NCI-H1048 (cell line): ENCODE measurements around the gene TRMT2A.

Source experiments
- DNase-seq: peaks from one replicate; lab custom pipeline; 2025; lab: John Stamatoyannopoulos, UW

Gene TRMT2A

GRCh38 chr22:20106205-20106848, 10.7 kb downstream of the TRMT2A start:
- DNase-seq = no peak

- DNase-seq = no peak
Observed at GRCh38 chr22:20105456-20106204, 11.4 kb downstream of the TRMT2A start.

GRCh38 chr22:20102203-20102780, 14.7 kb downstream of the TRMT2A start:
- no peak for DNase-seq

- DNase-seq = no peak
Observed at GRCh38 chr22:20101638-20102037, 15.4 kb downstream of the TRMT2A start.

GRCh38 chr22:20099099-20099711, 17.8 kb downstream of the TRMT2A start:
- no peak for DNase-seq

- no peak for DNase-seq
Observed at GRCh38 chr22:20096574-20097420, 20.2 kb downstream of the TRMT2A start.

- DNase-seq = no peak
Observed at GRCh38 chr22:20095521-20095920, 21.5 kb downstream of the TRMT2A start.

- DNase-seq = no peak
Observed at GRCh38 chr22:20094197-20094807, 22.7 kb downstream of the TRMT2A start.

- DNase-seq = no peak
Observed at GRCh38 chr22:20093418-20094196, 23.4 kb downstream of the TRMT2A start.

GRCh38 chr22:20092477-20092854, 24.6 kb downstream of the TRMT2A start:
- no peak for DNase-seq

- DNase-seq = no peak
Observed at GRCh38 chr22:20091690-20092476, 25.1 kb downstream of the TRMT2A start.

GRCh38 chr22:20090730-20091240, 26.2 kb downstream of the TRMT2A start:
- no peak for DNase-seq

- DNase-seq = no peak
Observed at GRCh38 chr22:20089977-20090729, 26.9 kb downstream of the TRMT2A start.

- no peak for DNase-seq
Observed at GRCh38 chr22:20089226-20089976, 27.6 kb downstream of the TRMT2A start.

- DNase-seq = no peak
Observed at GRCh38 chr22:20088263-20088648, 28.8 kb downstream of the TRMT2A start.

- no peak for DNase-seq
Observed at GRCh38 chr22:20087319-20088262, 29.4 kb downstream of the TRMT2A start.

- DNase-seq = no peak
Observed at GRCh38 chr22:20086763-20087162, 30.3 kb downstream of the TRMT2A start.
